K562 (cell line): ENCODE results near the gene FAM240A. TPM values are rescaled to one million over a fixed set of nuclear protein-coding genes. Genes with fewer than 3 reads are reported as not detected.

Experiments used
- ATAC-seq: fragments of 200-7000 bp; cut with Tn5 transposase; 3 replicates; pipeline ENCODE4 v1.9.1; 2020; ENCODE audit warnings: moderate library complexity
- BruUV-seq: library from RNA; stranded (reverse); fragments of 400-500 nt; replicated peaks from 2 replicates; lab custom pipeline; 2021; lab: Mats Ljungman, UMichigan
- CTCF ChIA-PET: fragments of 300-600 bp; formaldehyde crosslinking; extraction: SDS; loops from one replicate; lab custom pipeline; 2021; ENCODE audit warnings: low intra/inter-chr PET ratio; lab: Yijun Ruan, JAX
- POLR2A ChIA-PET: fragments of 300-600, 350-650 bp; sonication (Branson Sonifier 250); formaldehyde crosslinking; extraction: SDS; loops from one replicate; lab custom pipeline; 2021; ENCODE audit warnings: antibody characterized with exemption, inconsistent platforms; lab: Yijun Ruan, JAX
- DNase-seq, 4 experiments: peaks; one replicate each; pipeline versions ENCODE4 v3.0.0 to v3.0.0-alpha.2; 2011 to 2018; ENCODE audit warnings: low spot score in 3 of 4, mixed read lengths in 3 of 4; ENCODE audit errors: extremely low read depth in 1 of 4
- FAIRE-seq: peaks from 2 replicates; lab custom pipeline; 2011; peaks lifted over from hg19 to GRCh38; lab: Jason Lieb, UNC
- H2AFZ ChIP-seq: 2 replicates; pipeline ENCODE4 v1.6.0; 2011; ENCODE audit warnings: low read depth, low read length, control low read depth, inconsistent platforms
- H3K27ac ChIP-seq: fragments of 200-600 bp; 3 replicates; pipeline ENCODE4 v1.8.0; 2011; ENCODE audit warnings: low read depth, mild to moderate bottlenecking, control low read depth, inconsistent platforms, low read length, moderate library complexity, mixed read lengths; ENCODE audit errors: extremely low read depth
- H3K27me3 ChIP-seq, 2 experiments: fragments of 300-600 bp in 1 of 2; 2 replicates in 1 of 2; 3 replicates in 1 of 2; pipeline versions ENCODE4 v1.6.0 to v1.8.0; 2011; ENCODE audit warnings: inconsistent platforms in 2 of 2, low read length in 2 of 2, mild to moderate bottlenecking in 1 of 2, mixed read lengths in 1 of 2, moderate library complexity in 1 of 2; ENCODE audit not compliant: control insufficient read depth in 2 of 2, insufficient read depth in 2 of 2
- H3K36me3 ChIP-seq: fragments of 300-600 bp; 3 replicates; pipeline ENCODE4 v1.8.0; 2011; ENCODE audit warnings: mild to moderate bottlenecking, low read length, inconsistent platforms; ENCODE audit not compliant: control insufficient read depth, insufficient read depth
- H3K4me1 ChIP-seq, 2 experiments: fragments of 200-600 bp in 1 of 2; replicated peaks in 1 of 2; 2 replicates in 1 of 2; 3 replicates in 1 of 2; pipeline versions ENCODE4 v1.5.1 to v1.8.0; 2011; ENCODE audit warnings: inconsistent platforms in 2 of 2, low read length in 2 of 2, mild to moderate bottlenecking in 1 of 2, mixed read lengths in 1 of 2, moderate library complexity in 1 of 2; ENCODE audit not compliant: control insufficient read depth in 2 of 2, insufficient read depth in 2 of 2
- H3K4me2 ChIP-seq: 2 replicates; pipeline ENCODE4 v1.6.1; 2011; ENCODE audit warnings: low read length, control low read depth, inconsistent platforms, mixed read lengths; ENCODE audit not compliant: insufficient read depth
- H3K4me3 ChIP-seq: fragments of 200-600 bp; sonication (generic), shearing (Covaris generic); 2 replicates; pipeline ENCODE4 v1.5.1; 2016; ENCODE audit warnings: control low read depth, inconsistent platforms
- H3K79me2 ChIP-seq: fragments of 200-600 bp; 3 replicates; pipeline ENCODE4 v1.8.0; 2011; ENCODE audit warnings: low read length, inconsistent platforms; ENCODE audit not compliant: control insufficient read depth, insufficient read depth
- H3K9ac ChIP-seq, 2 experiments: 2 replicates each; pipeline versions ENCODE4 v1.6.0 to v1.6.1; 2011; ENCODE audit warnings: low read depth in 2 of 2, low read length in 2 of 2, control low read depth in 1 of 2, inconsistent platforms in 1 of 2, mild to moderate bottlenecking in 1 of 2, mixed read lengths in 1 of 2; ENCODE audit not compliant: insufficient read depth in 1 of 2
- H3K9me1 ChIP-seq: one replicate; pipeline ENCODE4 v1.6.0; 2011; ENCODE audit warnings: inconsistent platforms, mild to moderate bottlenecking, low read length, moderate library complexity; ENCODE audit not compliant: control insufficient read depth, insufficient read depth
- H3K9me3 ChIP-seq: replicated peaks from 2 replicates; pipeline ENCODE4 v1.5.1; 2011; ENCODE audit warnings: low read depth, low read length, inconsistent platforms; ENCODE audit not compliant: control insufficient read depth, insufficient read depth
- H4K20me1 ChIP-seq: replicated peaks from 2 replicates; pipeline ENCODE4 v1.6.1; 2011; ENCODE audit warnings: low read length, inconsistent platforms, mixed read lengths; ENCODE audit not compliant: control insufficient read depth, insufficient read depth
- CEBPB ChIP-seq: fragments of 450-650 bp; IDR thresholded peaks from 2 replicates; pipeline ENCODE4 v1.6.1; 2016; ENCODE audit warnings: missing genetic modification characterization, missing compliant biosample characterization
- DMBX1 ChIP-seq: fragments of 250-450 bp; sonication (Bioruptor Pico); IDR thresholded peaks from 2 replicates; pipeline ENCODE4 v1.8.0; 2022; ENCODE audit warnings: inconsistent platforms, mild to moderate bottlenecking, moderate library complexity, borderline replicate concordance
- E2F4 ChIP-seq: sonication (generic); formaldehyde crosslinking; IDR thresholded peaks from 2 replicates; pipeline ENCODE4 v1.8.0; 2022; ENCODE audit warnings: mild to moderate bottlenecking, low read depth, missing genetic modification reagents
- HMGXB4 ChIP-seq: sonication (generic); formaldehyde crosslinking; IDR thresholded peaks from 2 replicates; pipeline ENCODE4 v1.8.1; 2023; ENCODE audit warnings: mild to moderate bottlenecking, missing genetic modification reagents
- ILF3 ChIP-seq: fragments of 450-650 bp; IDR thresholded peaks from 2 replicates; pipeline ENCODE4 v1.6.1; 2018; ENCODE audit warnings: antibody characterized with exemption, mild to moderate bottlenecking, moderate library complexity, borderline replicate concordance
- MED1 ChIP-seq: sonication (generic); formaldehyde crosslinking; IDR thresholded peaks from 2 replicates; pipeline ENCODE4 v1.8.1; 2023; ENCODE audit warnings: missing genetic modification reagents, borderline replicate concordance
- MTA2 ChIP-seq: fragments of 450-650 bp; IDR thresholded peaks from 2 replicates; pipeline ENCODE4 v1.6.1; 2016; ENCODE audit warnings: low read depth
- PHB ChIP-seq: fragments of 250-450 bp; sonication (Bioruptor Pico); IDR thresholded peaks from 2 replicates; pipeline ENCODE4 v1.5.0; 2021
- POLR2AphosphoS5 ChIP-seq: IDR thresholded peaks from 2 replicates; pipeline ENCODE4 v1.6.1; 2011; ENCODE audit warnings: mild to moderate bottlenecking, low read depth, low read length, moderate library complexity; ENCODE audit not compliant: control insufficient read depth, insufficient read depth
- RBBP5 ChIP-seq: fragments of 200-600 bp; sonication (generic); IDR thresholded peaks from 2 replicates; pipeline ENCODE4 v1.6.1; 2012; ENCODE audit warnings: borderline replicate concordance, mild to moderate bottlenecking, low read length, control low read depth, inconsistent platforms; ENCODE audit not compliant: insufficient read depth, poor library complexity, severe bottlenecking
- SAFB2 ChIP-seq: fragments of 200-400 bp; formaldehyde crosslinking; IDR thresholded peaks from 2 replicates; pipeline ENCODE4 v1.6.1; 2018; ENCODE audit warnings: borderline replicate concordance, low read length, low read depth, moderate library complexity; ENCODE audit not compliant: severe bottlenecking
- SMC3 ChIP-seq: conservative IDR thresholded peaks from 2 replicates; pipeline ENCODE4 v1.6.1; 2011; ENCODE audit warnings: low read depth, low read length, improper control_type of control experiment; ENCODE audit not compliant: insufficient read depth
- THRA ChIP-seq: fragments of 450-650 bp; IDR thresholded peaks from 2 replicates; pipeline ENCODE4 v1.6.1; 2017; ENCODE audit warnings: mild to moderate bottlenecking, moderate library complexity
- VEZF1 ChIP-seq: fragments of 200-800 bp; sonication (Bioruptor generic); IDR thresholded peaks from 2 replicates; pipeline ENCODE4 v1.6.1; 2017; ENCODE audit warnings: missing genetic modification characterization, missing compliant biosample characterization
- ZNF316 ChIP-seq: fragments of 450-650 bp; IDR thresholded peaks from 2 replicates; pipeline ENCODE4 v1.6.1; 2016
- WGBS: fragments of 100-300 bp; shearing (Covaris generic); methylation state at CpG from one replicate; pipeline ENCODE4 v1.1.6; 2016; ENCODE audit warnings: low coverage, mixed read lengths; ENCODE audit not compliant: insufficient coverage; ENCODE audit errors: missing lambda C conversion rate; 5-methylcytosine and 5-hydroxymethylcytosine counted together
- in situ Hi-C: fragments of 300-500 bp; cut with MboI; formaldehyde crosslinking; loops from 4 replicates; pipeline ENCODE4 v1.15.0; 2018; ENCODE audit warnings: inconsistent platforms, mixed read lengths
- intact Hi-C: fragments of 100-400 bp; cut with micrococcal nuclease; formaldehyde crosslinking; loops from 2 replicates; pipeline ENCODE4 v1.14.2; 2022
- polyA plus RNA-seq, 8 experiments: library from polyadenylated mRNA; depleted of rRNA in 4 of 8; stranded (reverse) in 5 of 8; unstranded in 3 of 8; fragments of >200 nt; fragmentation: Nextera tagmentation in 2 of 8; fragmentation: Illumina TruSeq in 1 of 8; extraction: Ambion mirVana in 2 of 8; extraction: Trizol in 1 of 8; gene quantifications; 2 replicates each; pipeline versions ENCODE4 v1.2.1 to v1.2.3, GENCODE V29; 2011 to 2014; ENCODE audit warnings: inconsistent platforms in 1 of 8, missing spikeins in 1 of 8
- total RNA-seq, 7 experiments: library from RNA; depleted of rRNA in 6 of 7; stranded (reverse); fragments of >200 nt in 6 of 7; fragmentation: Illumina TruSeq in 2 of 7; extraction: Trizol in 2 of 7; gene quantifications; 2 replicates each; pipeline versions ENCODE4 v1.2.1 to v1.2.3, GENCODE V29; 2011 to 2021; ENCODE audit warnings: low replicate concordance in 1 of 7

Gene FAM240A
- total and polyA plus RNA-seq, 9 of the 15 experiments (the other 6 are each of a cell fraction or from before 2014, with no cell fraction given), result not detected

GRCh38 chr3:46594723-46595122, 17.6 kb upstream of the FAM240A start (continued):
- no peak for TF ChIP-seq SAFB2
- no peak for TF ChIP-seq MTA2
- no peak for TF ChIP-seq POLR2AphosphoS5
- no peak for TF ChIP-seq VEZF1 (CRISPR knock-in tag)

GRCh38 chr3:46595819-46596314, 16.5 kb upstream of the FAM240A start:
- no peaks in the 10 kb centered on the region for H3K9me1 ChIP-seq
- H3K9me3 ChIP-seq, result no peaks in the 10 kb centered on the region
- WGBS, result 3% methylated on average over 8 of the region's 8 CpGs
- FAIRE-seq, result no peak
- peaks cover 31 to 41% of the 10 kb centered on the region in 2 experiments for H3K27me3 ChIP-seq
- intact Hi-C loops, result no loop called here
- no peak overlapping the region for H3K4me2 ChIP-seq
- no peaks in the 10 kb centered on the region for H3K79me2 ChIP-seq
- H2AFZ ChIP-seq, result no peak overlapping the region
- BruUV-seq, result no TSS peak
- no peak overlapping the region for H3K4me3 ChIP-seq
- ChIA-PET CTCF (no interaction called here), POLR2A (interaction anchor here (0.6 to 1.2 kb wide), 2 partner anchors 12 to 148 kb away, joined by 3 to 5 read pairs; no protein-coding TSS in a partner anchor)
- DNase-seq, result no peak
- ATAC-seq, result no peak
- H3K36me3 ChIP-seq, result no peaks in the 10 kb centered on the region
- H3K27ac ChIP-seq, result no peak overlapping the region
- no peaks in the 10 kb centered on the region for H3K4me1 ChIP-seq
- H4K20me1 ChIP-seq, result peaks cover 4% of the 10 kb centered on the region; the same call in 1 of the 2 replicates
- H3K9ac ChIP-seq, result no peak overlapping the region
- in situ Hi-C loops, result no loop called here
- TF ChIP-seq DMBX1 (CRISPR knock-in tag) (no peak), SMC3 (no peak), THRA (no peak), MED1 (no peak), ILF3 (no peak), PHB (CRISPR knock-in tag) (no peak), HMGXB4 (CRISPR knock-in tag) (no peak), E2F4 (CRISPR knock-in tag) (no peak), RBBP5 (no peak), ZNF316 (no peak), CEBPB (tag) (no peak)
